HepG2 (cell line): ENCODE results near the gene NDUFS1.
"Not testable (repeated sequence)": the region's sequence is repeated elsewhere in the genome, so short reads cannot be mapped to it uniquely, and the experiment has no call there.

Experiments
- KDM4B ChIP-seq: sonication (generic); formaldehyde crosslinking; IDR thresholded peaks from 2 replicates; pipeline ENCODE4 v1.4.0; 2020; ENCODE audit warnings: missing genetic modification reagents
- NR1H2 ChIP-seq: sonication (generic); formaldehyde crosslinking; IDR thresholded peaks from 2 replicates; pipeline ENCODE4 v1.8.1; 2022; ENCODE audit warnings: low read depth, missing genetic modification reagents, borderline replicate concordance

DNA sequence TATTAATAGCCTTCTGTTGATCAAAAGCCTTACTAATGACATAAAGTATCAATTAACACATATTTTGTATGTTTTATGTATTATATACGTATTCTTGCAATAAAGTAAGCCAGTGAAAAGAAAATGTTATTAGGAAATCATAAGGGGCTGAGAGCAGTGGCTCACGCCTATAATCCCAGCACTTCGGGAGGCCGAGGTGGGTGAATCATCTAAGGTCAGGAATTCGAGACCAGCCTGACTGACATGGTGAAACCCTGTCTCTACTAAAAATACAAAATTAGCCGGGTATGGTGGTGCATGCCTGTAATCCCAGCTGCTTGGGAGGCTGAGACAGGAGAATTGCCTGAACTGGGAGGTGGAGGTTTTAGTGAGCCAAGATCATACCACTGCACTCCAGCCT is 22.3 kb upstream of the NDUFS1 start:
- TF ChIP-seq NR1H2; KDM4B (CRISPR knock-in tag): not testable (repeated sequence)
